Naive thymus-derived CD4-positive, alpha-beta T cell (primary cell): Measurements from ENCODE around the gene GPRIN3. TPM values are rescaled to one million over a fixed set of nuclear protein-coding genes. Genes with fewer than 3 reads are reported as not detected.

ENCODE experiments used
- ATAC-seq: fragments of 150-1000 bp; cut with Tn5 transposase; 2 replicates; pipeline ENCODE4 v1.10.0; 2021; ENCODE audit warnings: mild to moderate bottlenecking, moderate library complexity
- CTCF ChIA-PET: fragments of 350-600 bp; sonication (Branson Sonifier 250); formaldehyde crosslinking; loops from one replicate; lab custom pipeline; 2021; ENCODE audit warnings: antibody characterized with exemption; lab: Charles Lee
- POLR2A ChIA-PET: fragments of 350-600 bp; sonication (Branson Sonifier 250); formaldehyde crosslinking; loops from one replicate; lab custom pipeline; 2021; ENCODE audit warnings: antibody characterized with exemption, inconsistent platforms; lab: Charles Lee
- DNase-seq, 9 donors: peaks; one replicate each; pipeline versions ENCODE4 v3.0.0 to v3.0.0-alpha.2; 2020 to 2022; ENCODE audit warnings: mixed read lengths in 1 of 9
- H3K27ac ChIP-seq: one replicate; pipeline ENCODE4 v1.7.0; 2013; ENCODE audit warnings: mild to moderate bottlenecking, low read depth, low read length, moderate library complexity
- H3K27me3 ChIP-seq, 2 donors: one replicate each; pipeline ENCODE4 v1.7.0; 2013; ENCODE audit warnings: low read length in 2 of 2, mild to moderate bottlenecking in 2 of 2, moderate library complexity in 2 of 2; ENCODE audit not compliant: control insufficient read depth in 2 of 2, insufficient read depth in 2 of 2
- H3K36me3 ChIP-seq, 3 experiments: 1 replicate in 2 of 3; 2 replicates in 1 of 3; pipeline ENCODE4 v1.7.0; 2013; ENCODE audit warnings: low read length in 3 of 3, mild to moderate bottlenecking in 3 of 3, moderate library complexity in 1 of 3; ENCODE audit not compliant: insufficient read depth in 3 of 3, control insufficient read depth in 2 of 3
- H3K4me1 ChIP-seq, 2 donors: one replicate each; pipeline ENCODE4 v1.7.0; 2013; ENCODE audit warnings: low read length in 2 of 2, mild to moderate bottlenecking in 2 of 2, moderate library complexity in 1 of 2; ENCODE audit not compliant: control insufficient read depth in 2 of 2, insufficient read depth in 2 of 2
- H3K4me3 ChIP-seq: 2 replicates; pipeline ENCODE4 v1.7.0; 2013; ENCODE audit warnings: mild to moderate bottlenecking, low read length
- H3K9me3 ChIP-seq, 3 experiments: 1 replicate in 2 of 3; 2 replicates in 1 of 3; pipeline ENCODE4 v1.7.0; 2013; ENCODE audit warnings: low read length in 3 of 3; ENCODE audit not compliant: control insufficient read depth in 2 of 3
- H3K27ac Mint-ChIP-seq, 9 donors: one replicate each; pipeline ENCODE4 v1.8.0; 2020 to 2022; ENCODE audit warnings: mixed read lengths in 9 of 9, mild to moderate bottlenecking in 8 of 9, moderate library complexity in 5 of 9, inconsistent platforms in 2 of 9
- H3K27me3 Mint-ChIP-seq, 5 donors: one replicate each; pipeline ENCODE4 v1.8.0; 2021 to 2022; ENCODE audit warnings: mixed read lengths in 5 of 5, mild to moderate bottlenecking in 1 of 5
- H3K36me3 Mint-ChIP-seq, 5 donors: one replicate each; pipeline ENCODE4 v1.8.0; 2020 to 2022; ENCODE audit warnings: mixed read lengths in 5 of 5, mild to moderate bottlenecking in 3 of 5, inconsistent platforms in 1 of 5
- H3K4me1 Mint-ChIP-seq, 7 donors: one replicate each; pipeline ENCODE4 v1.8.0; 2020 to 2022; ENCODE audit warnings: mixed read lengths in 7 of 7, mild to moderate bottlenecking in 3 of 7, inconsistent platforms in 1 of 7
- H3K4me3 Mint-ChIP-seq, 10 donors: one replicate each; pipeline ENCODE4 v1.8.0; 2020 to 2022; ENCODE audit warnings: mild to moderate bottlenecking in 10 of 10, mixed read lengths in 10 of 10, moderate library complexity in 6 of 10, inconsistent platforms in 2 of 10
- H3K9me3 Mint-ChIP-seq, 11 donors: one replicate each; pipeline ENCODE4 v1.8.0; 2020 to 2022; ENCODE audit warnings: mixed read lengths in 11 of 11, mild to moderate bottlenecking in 4 of 11, inconsistent platforms in 1 of 11, moderate library complexity in 1 of 11
- intact Hi-C, 2 donors: fragments of 100-400 bp; cut with micrococcal nuclease; formaldehyde crosslinking; loops; one replicate each; pipeline ENCODE4 v1.15.1; 2023
- polyA plus RNA-seq, 2 donors: library from polyadenylated mRNA; unstranded; fragments of 300-500 nt; fragmentation: Illumina TruSeq; gene quantifications; one replicate each; pipeline ENCODE4 v1.2.3, GENCODE V29; 2021
- total RNA-seq, 6 experiments: library from RNA in 5 of 6; stranded (reverse) in 5 of 6; gene quantifications; 1 replicate in 5 of 6; 2 replicates in 1 of 6; pipeline ENCODE4 v1.2.3 and lab custom pipeline; 2021 to 2026

The GPRIN3 gene
- total and polyA plus RNA-seq, 7 experiments from 2014 or later: 7.3 to 55.5 (median 11.2) TPM

GRCh38 chr4:89284020-89284424 lies 23.6 kb downstream of the GPRIN3 start:
- peaks cover 47 to 72% (median 67%) of the 10 kb centered on the region in 7 donors for H3K4me1 Mint-ChIP-seq
- H3K27me3 ChIP-seq: no peaks in the 10 kb centered on the region
- H3K27me3 Mint-ChIP-seq: no peaks in the 10 kb centered on the region
- H3K36me3 ChIP-seq: no peaks in the 10 kb centered on the region
- H3K4me3 Mint-ChIP-seq: peak overlapping the region; percentile 7 to 80 (median 60)
- peaks cover 0 to 5% (median 0%) of the 10 kb centered on the region in 11 donors for H3K9me3 Mint-ChIP-seq
- H3K36me3 Mint-ChIP-seq: peaks cover 0 to 31% (median 11%) of the 10 kb centered on the region in 5 donors
- ATAC-seq (peak; percentile 30), DNase-seq (no peak)
- peak overlapping the region; percentile 5 to 92 (median 86) for H3K27ac Mint-ChIP-seq
- peak overlapping the region; percentile 43 for H3K4me3 ChIP-seq
- H3K4me1 ChIP-seq: peaks cover 37 to 78% of the 10 kb centered on the region in 2 donors
- POLR2A ChIA-PET: interaction anchor here (0.8 to 2.6 kb wide), 6 partner anchors 10 to 32 kb away, joined by 3 to 13 read pairs (median 4); no protein-coding TSS in a partner anchor
- intact Hi-C loops: loop anchor here in 1 of 2 donors (1.0 kb wide), 1 partner anchor 10 kb away; no protein-coding TSS in a partner anchor
- CTCF ChIA-PET: no interaction called here
- H3K27ac ChIP-seq: peak overlapping the region; percentile 38
- no peaks in the 10 kb centered on the region for H3K9me3 ChIP-seq

- H3K36me3 Mint-ChIP-seq: peaks cover 0 to 32% (median 11%) of the 10 kb centered on the region in 5 donors
- H3K4me3 Mint-ChIP-seq: peak overlapping the region; percentile 7 to 77 (median 60)
- ATAC-seq (peak; percentile 82), DNase-seq (peak in 3 of 9 donors; percentile 24 to 36 (median 28))
- intact Hi-C loops: loop anchor here in 1 of 2 donors (1.0 kb wide), 1 partner anchor 11 kb away; no protein-coding TSS in a partner anchor
- no peaks in the 10 kb centered on the region for H3K9me3 ChIP-seq
- H3K27ac Mint-ChIP-seq: peak overlapping the region; percentile 5 to 92 (median 86)
- H3K27me3 ChIP-seq: no peaks in the 10 kb centered on the region
- H3K4me3 ChIP-seq: peak overlapping the region; percentile 43
- ChIA-PET POLR2A (interaction anchor here (1.2 to 2.6 kb wide), 3 partner anchors 11 to 33 kb away, joined by 3 to 13 read pairs (median 4); no protein-coding TSS in a partner anchor), CTCF (no interaction called here)
- H3K36me3 ChIP-seq: no peaks in the 10 kb centered on the region
- H3K4me1 ChIP-seq: peaks cover 30 to 77% of the 10 kb centered on the region in 2 donors
- no peaks in the 10 kb centered on the region for H3K27me3 Mint-ChIP-seq
- peaks cover 0 to 5% (median 0%) of the 10 kb centered on the region in 11 donors for H3K9me3 Mint-ChIP-seq
- peaks cover 47 to 66% (median 61%) of the 10 kb centered on the region in 7 donors for H3K4me1 Mint-ChIP-seq
- H3K27ac ChIP-seq: peak overlapping the region; percentile 38
These were observed 24.2 kb downstream of the GPRIN3 start for GRCh38 chr4:89283226-89284009.

GRCh38 chr4:89279385-89279784 lies 28.2 kb downstream of the GPRIN3 start:
- ChIA-PET CTCF (interaction anchor here (1.1 kb wide), 1 partner anchor 14 kb away, joined by 3 read pairs; no protein-coding TSS in a partner anchor), POLR2A (interaction anchor here (0.8 kb wide), 1 partner anchor 8 kb away, joined by 3 read pairs; no protein-coding TSS in a partner anchor)
- peaks cover 16 to 65% of the 10 kb centered on the region in 2 donors for H3K4me1 ChIP-seq
- intact Hi-C loops: no loop called here
- H3K27ac Mint-ChIP-seq: no peak overlapping the region
- no peak for DNase-seq
- no peaks in the 10 kb centered on the region for H3K9me3 ChIP-seq
- no peaks in the 10 kb centered on the region for H3K27me3 Mint-ChIP-seq
- H3K9me3 Mint-ChIP-seq: peaks cover 0 to 9% (median 0%) of the 10 kb centered on the region in 11 donors
- H3K36me3 ChIP-seq: peaks cover 0 to 10% (median 0%) of the 10 kb centered on the region in 3 experiments
- H3K4me3 ChIP-seq: no peak overlapping the region
- H3K27me3 ChIP-seq: no peaks in the 10 kb centered on the region
- peaks cover 34 to 59% (median 52%) of the 10 kb centered on the region in 7 donors for H3K4me1 Mint-ChIP-seq
- peaks cover 7 to 51% (median 20%) of the 10 kb centered on the region in 5 donors for H3K36me3 Mint-ChIP-seq
- H3K4me3 Mint-ChIP-seq: no peak overlapping the region
- no peak overlapping the region for H3K27ac ChIP-seq
- no peak for ATAC-seq

GRCh38 chr4:89277412-89277811 lies 30.2 kb downstream of the GPRIN3 start:
- no peak for ATAC-seq
- H3K4me3 Mint-ChIP-seq: no peak overlapping the region
- peaks cover 7 to 54% (median 27%) of the 10 kb centered on the region in 5 donors for H3K36me3 Mint-ChIP-seq
- no peak overlapping the region for H3K27ac Mint-ChIP-seq
- peaks cover 0 to 9% (median 0%) of the 10 kb centered on the region in 11 donors for H3K9me3 Mint-ChIP-seq
- no peak for DNase-seq
- intact Hi-C loops: no loop called here
- Histone ChIP-seq H3K4me1 (peaks cover 0 to 51% of the 10 kb centered on the region in 2 donors), H3K27ac (no peak overlapping the region), H3K9me3 (no peaks in the 10 kb centered on the region), H3K27me3 (no peaks in the 10 kb centered on the region), H3K36me3 (peaks cover 0 to 10% (median 0%) of the 10 kb centered on the region in 3 experiments), H3K4me3 (no peak overlapping the region)
- CTCF ChIA-PET: interaction anchor here (0.8 kb wide), 1 partner anchor 24 kb away, joined by 3 read pairs; no protein-coding TSS in a partner anchor
- no peaks in the 10 kb centered on the region for H3K27me3 Mint-ChIP-seq
- H3K4me1 Mint-ChIP-seq: peaks cover 34 to 58% (median 53%) of the 10 kb centered on the region in 7 donors
- POLR2A ChIA-PET: no interaction called here

- peaks cover 34 to 64% (median 56%) of the 10 kb centered on the region in 7 donors for H3K4me1 Mint-ChIP-seq
These were observed 31.3 kb downstream of the GPRIN3 start for GRCh38 chr4:89276296-89276695.

GRCh38 chr4:89275587-89275986 lies 32.0 kb downstream of the GPRIN3 start:
- no peak for DNase-seq
- Histone ChIP-seq H3K4me3 (no peak overlapping the region), H3K27me3 (no peaks in the 10 kb centered on the region), H3K36me3 (peaks cover 0 to 10% (median 0%) of the 10 kb centered on the region in 3 experiments), H3K9me3 (no peaks in the 10 kb centered on the region), H3K27ac (no peak overlapping the region), H3K4me1 (peaks cover 0 to 44% of the 10 kb centered on the region in 2 donors)
- ATAC-seq: no peak
- Mint-ChIP-seq H3K9me3 (peaks cover 0 to 7% (median 0%) of the 10 kb centered on the region in 11 donors), H3K4me3 (no peak overlapping the region), H3K36me3 (peaks cover 7 to 57% (median 30%) of the 10 kb centered on the region in 5 donors), H3K27me3 (no peaks in the 10 kb centered on the region), H3K4me1 (peaks cover 34 to 69% (median 60%) of the 10 kb centered on the region in 7 donors), H3K27ac (peak overlapping the region in 1 of 9 donors; percentile 16)
- POLR2A ChIA-PET: interaction anchor here (1.0 kb wide), 1 partner anchor 40 kb away, joined by 4 read pairs; no protein-coding TSS in a partner anchor
- CTCF ChIA-PET: interaction anchor here (1.1 kb wide), 1 partner anchor 11 kb away, joined by 3 read pairs; no protein-coding TSS in a partner anchor
- intact Hi-C loops: no loop called here

More at GRCh38 chr4:89276296-89276695, 31.3 kb downstream of the GPRIN3 start:
- Mint-ChIP-seq H3K9me3 (peaks cover 0 to 7% (median 0%) of the 10 kb centered on the region in 11 donors), H3K4me3 (no peak overlapping the region), H3K27ac (peak overlapping the region in 5 of 9 donors; percentile 1 to 78 (median 20)), H3K27me3 (no peaks in the 10 kb centered on the region), H3K36me3 (peaks cover 7 to 55% (median 26%) of the 10 kb centered on the region in 5 donors)
- Histone ChIP-seq H3K4me3 (no peak overlapping the region), H3K4me1 (peaks cover 0 to 51% of the 10 kb centered on the region in 2 donors), H3K27me3 (no peaks in the 10 kb centered on the region), H3K9me3 (no peaks in the 10 kb centered on the region), H3K27ac (no peak overlapping the region), H3K36me3 (peaks cover 0 to 10% (median 0%) of the 10 kb centered on the region in 3 experiments)
- ChIA-PET POLR2A (interaction anchor here (1.2 kb wide), 1 partner anchor 18 kb away, joined by 3 read pairs; no protein-coding TSS in a partner anchor), CTCF (no interaction called here)
- DNase-seq (no peak), ATAC-seq (no peak)
- intact Hi-C loops: no loop called here
